Hematopoietic multipotent progenitor cell treated with erythropoietin and hydrocortisone succinate and interleukin-3 and kit ligand, for 15 days (in vitro differentiated cells): ENCODE measurements around the gene DOK3.

ENCODE experiments used
- DNase-seq: peaks from one replicate; pipeline ENCODE4 v3.0.0-alpha.2; 2015; ENCODE audit warnings: low spot score

DOK3 gene

GRCh38 chr5:177509381-177509951, at the start of gene DOK3:
Gene DOK3 (minus strand): TSS chr5:177509826. CDS start chr5:177509540, 286 bp downstream.
- no peak for DNase-seq

- no peak for DNase-seq
These were observed 48.2 kb upstream of the DOK3 start for GRCh38 chr5:177557796-177558195.

GRCh38 chr5:177557041-177557647, 47.5 kb upstream of the DOK3 start:
- peak; percentile 17 for DNase-seq

- no peak for DNase-seq
These were observed 46.0 kb upstream of the DOK3 start for GRCh38 chr5:177555665-177556064.

GRCh38 chr5:177555228-177555627, 45.6 kb upstream of the DOK3 start:
- DNase-seq: no peak

GRCh38 chr5:177554474-177555111, 45.0 kb upstream of the DOK3 start, which contains the start of gene FAM193B:
Gene FAM193B (minus strand): TSS chr5:177554563. CDS start chr5:177554458, 105 bp downstream.
- peak; percentile 94 for DNase-seq

- DNase-seq: peak; percentile 33
These were observed 44.2 kb upstream of the DOK3 start for GRCh38 chr5:177553671-177554429.

- DNase-seq: no peak
These were observed 43.3 kb upstream of the DOK3 start for GRCh38 chr5:177552839-177553455.

- DNase-seq: no peak
These were observed 40.5 kb upstream of the DOK3 start for GRCh38 chr5:177550122-177550521.

GRCh38 chr5:177548495-177548894, 38.9 kb upstream of the DOK3 start:
- no peak for DNase-seq

- no peak for DNase-seq
These were observed 38.1 kb upstream of the DOK3 start for GRCh38 chr5:177547736-177548135.

GRCh38 chr5:177546258-177546741, 36.7 kb upstream of the DOK3 start:
- DNase-seq: no peak

- no peak for DNase-seq
These were observed 36.0 kb upstream of the DOK3 start for GRCh38 chr5:177545487-177546257.

GRCh38 chr5:177542816-177543465, 33.3 kb upstream of the DOK3 start:
- no peak for DNase-seq

- DNase-seq: no peak
These were observed 30.8 kb upstream of the DOK3 start for GRCh38 chr5:177540438-177540837.

GRCh38 chr5:177539411-177539810, 29.8 kb upstream of the DOK3 start:
- DNase-seq: no peak

- no peak for DNase-seq
These were observed 29.2 kb upstream of the DOK3 start for GRCh38 chr5:177538876-177539275.

GRCh38 chr5:177537389-177538361, 28.0 kb upstream of the DOK3 start:
- DNase-seq: no peak

GRCh38 chr5:177536386-177536785, 26.8 kb upstream of the DOK3 start:
- no peak for DNase-seq

GRCh38 chr5:177535125-177535524, 25.5 kb upstream of the DOK3 start:
- no peak for DNase-seq
